RWPE2 (cell line): ENCODE data around the gene SLC51A.
A peak's percentile ranks its signal among the peaks of the same experiment; 100 is the strongest.
"Not testable (repeated sequence)": the region's sequence is repeated elsewhere in the genome, so short reads cannot be mapped to it uniquely, and the experiment has no call there.

Experiments
- ATAC-seq: fragments of 200-7000 bp; cut with Tn5 transposase; 3 replicates; pipeline ENCODE4 v1.9.1; 2021; ENCODE audit warnings: low read depth
- DNase-seq: peaks from one replicate; pipeline ENCODE4 v3.0.0-alpha.2; 2020; ENCODE audit warnings: low spot score
- H3K27ac ChIP-seq: fragments of 450-650 bp; 2 replicates; pipeline ENCODE4 v1.5.1; 2017; ENCODE audit warnings: mild to moderate bottlenecking; ENCODE audit not compliant: poor library complexity, severe bottlenecking
- H3K27me3 ChIP-seq: fragments of 250-450 bp; sonication (Bioruptor Pico); 2 replicates; pipeline ENCODE4 v1.5.1; 2021; ENCODE audit warnings: mild to moderate bottlenecking, moderate library complexity; ENCODE audit not compliant: insufficient read depth, poor library complexity, severe bottlenecking
- H3K36me3 ChIP-seq: fragments of 250-450 bp; sonication (Bioruptor Pico); 2 replicates; pipeline ENCODE4 v1.5.1; 2020; ENCODE audit warnings: low read depth, mild to moderate bottlenecking, moderate library complexity
- H3K4me1 ChIP-seq: fragments of 250-450 bp; sonication (Bioruptor Pico); 2 replicates; pipeline ENCODE4 v1.5.1; 2021; ENCODE audit warnings: mild to moderate bottlenecking, moderate library complexity; ENCODE audit not compliant: insufficient read depth, poor library complexity, severe bottlenecking
- H3K4me3 ChIP-seq: fragments of 250-450 bp; sonication (Bioruptor Pico); 2 replicates; pipeline ENCODE4 v1.5.1; 2021; ENCODE audit warnings: mild to moderate bottlenecking, moderate library complexity; ENCODE audit not compliant: severe bottlenecking
- H3K9me3 ChIP-seq: fragments of 250-450 bp; sonication (Bioruptor Pico); 2 replicates; pipeline ENCODE4 v1.5.1; 2021; ENCODE audit warnings: mild to moderate bottlenecking, moderate library complexity; ENCODE audit not compliant: severe bottlenecking
- TF ChIP-seq, protein P1 (sequence below): fragments of 450-650 bp; IDR thresholded peaks from one replicate; pipeline ENCODE4 v1.5.1; 2017; ENCODE audit warnings: mild to moderate bottlenecking, moderate library complexity; ENCODE audit not compliant: poor library complexity, severe bottlenecking

SLC51A gene

DNA sequence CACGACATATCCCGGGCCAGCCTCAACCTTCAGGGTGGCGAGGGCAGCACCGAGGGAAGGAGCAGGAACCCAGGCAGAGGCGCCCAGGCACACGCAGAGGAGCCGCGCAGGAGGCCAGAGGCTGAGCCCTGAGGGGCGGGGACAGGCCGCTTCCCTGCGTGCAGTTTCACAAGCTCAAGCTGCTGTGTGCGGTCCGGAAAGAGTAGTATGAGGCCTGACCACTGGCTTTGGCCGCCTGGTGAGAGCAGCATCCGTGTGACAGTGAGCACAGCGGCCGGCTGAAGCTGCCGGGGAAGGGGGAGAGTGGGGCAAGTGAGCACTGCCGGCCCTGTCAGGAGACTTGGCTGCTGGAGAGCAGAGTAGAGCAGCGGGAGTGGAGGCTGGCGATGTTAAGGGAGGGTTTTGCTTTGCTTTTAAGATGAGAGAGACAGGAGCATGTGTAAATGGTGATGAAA is 13.8 kb upstream of the SLC51A start:
- TF ChIP-seq, protein P1, sequence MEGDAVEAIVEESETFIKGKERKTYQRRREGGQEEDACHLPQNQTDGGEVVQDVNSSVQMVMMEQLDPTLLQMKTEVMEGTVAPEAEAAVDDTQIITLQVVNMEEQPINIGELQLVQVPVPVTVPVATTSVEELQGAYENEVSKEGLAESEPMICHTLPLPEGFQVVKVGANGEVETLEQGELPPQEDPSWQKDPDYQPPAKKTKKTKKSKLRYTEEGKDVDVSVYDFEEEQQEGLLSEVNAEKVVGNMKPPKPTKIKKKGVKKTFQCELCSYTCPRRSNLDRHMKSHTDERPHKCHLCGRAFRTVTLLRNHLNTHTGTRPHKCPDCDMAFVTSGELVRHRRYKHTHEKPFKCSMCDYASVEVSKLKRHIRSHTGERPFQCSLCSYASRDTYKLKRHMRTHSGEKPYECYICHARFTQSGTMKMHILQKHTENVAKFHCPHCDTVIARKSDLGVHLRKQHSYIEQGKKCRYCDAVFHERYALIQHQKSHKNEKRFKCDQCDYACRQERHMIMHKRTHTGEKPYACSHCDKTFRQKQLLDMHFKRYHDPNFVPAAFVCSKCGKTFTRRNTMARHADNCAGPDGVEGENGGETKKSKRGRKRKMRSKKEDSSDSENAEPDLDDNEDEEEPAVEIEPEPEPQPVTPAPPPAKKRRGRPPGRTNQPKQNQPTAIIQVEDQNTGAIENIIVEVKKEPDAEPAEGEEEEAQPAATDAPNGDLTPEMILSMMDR, result no peak
- no peaks in the 10 kb centered on the region for H3K4me1 ChIP-seq
- no peaks in the 10 kb centered on the region for H3K36me3 ChIP-seq
- H3K27me3 ChIP-seq, result no peaks in the 10 kb centered on the region
- H3K9me3 ChIP-seq, result no peaks in the 10 kb centered on the region
- no peak overlapping the region for H3K27ac ChIP-seq
- H3K4me3 ChIP-seq, result no peak overlapping the region
- ATAC-seq (no peak), DNase-seq (no peak)

DNA sequence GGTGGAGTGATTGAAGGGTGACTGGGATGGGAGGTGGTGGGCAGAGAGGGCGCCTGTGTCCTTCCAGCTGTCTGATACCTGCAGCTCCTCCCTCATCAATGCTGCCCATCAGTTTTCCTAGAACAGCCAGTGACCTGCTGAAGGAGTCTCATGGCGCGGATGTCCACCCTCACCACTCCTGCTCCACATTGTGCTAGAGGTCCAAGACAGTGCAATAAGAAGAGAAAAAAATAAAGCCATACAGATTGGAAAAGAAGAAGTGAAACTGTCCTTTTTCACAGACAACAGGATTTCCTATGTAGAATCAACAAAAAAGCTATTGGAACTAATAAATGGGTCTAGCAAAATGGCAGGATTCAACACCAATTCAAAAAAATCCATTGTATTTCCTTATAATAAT is 12.5 kb upstream of the SLC51A start:
- no peak overlapping the region for H3K27ac ChIP-seq
- no peak overlapping the region for H3K4me3 ChIP-seq
- H3K9me3 ChIP-seq, result no peaks in the 10 kb centered on the region
- H3K4me1 ChIP-seq, result no peaks in the 10 kb centered on the region
- ATAC-seq, result no peak
- no peak for DNase-seq
- TF ChIP-seq, protein P1, result no peak
- H3K36me3 ChIP-seq, result no peaks in the 10 kb centered on the region
- H3K27me3 ChIP-seq, result no peaks in the 10 kb centered on the region

DNA sequence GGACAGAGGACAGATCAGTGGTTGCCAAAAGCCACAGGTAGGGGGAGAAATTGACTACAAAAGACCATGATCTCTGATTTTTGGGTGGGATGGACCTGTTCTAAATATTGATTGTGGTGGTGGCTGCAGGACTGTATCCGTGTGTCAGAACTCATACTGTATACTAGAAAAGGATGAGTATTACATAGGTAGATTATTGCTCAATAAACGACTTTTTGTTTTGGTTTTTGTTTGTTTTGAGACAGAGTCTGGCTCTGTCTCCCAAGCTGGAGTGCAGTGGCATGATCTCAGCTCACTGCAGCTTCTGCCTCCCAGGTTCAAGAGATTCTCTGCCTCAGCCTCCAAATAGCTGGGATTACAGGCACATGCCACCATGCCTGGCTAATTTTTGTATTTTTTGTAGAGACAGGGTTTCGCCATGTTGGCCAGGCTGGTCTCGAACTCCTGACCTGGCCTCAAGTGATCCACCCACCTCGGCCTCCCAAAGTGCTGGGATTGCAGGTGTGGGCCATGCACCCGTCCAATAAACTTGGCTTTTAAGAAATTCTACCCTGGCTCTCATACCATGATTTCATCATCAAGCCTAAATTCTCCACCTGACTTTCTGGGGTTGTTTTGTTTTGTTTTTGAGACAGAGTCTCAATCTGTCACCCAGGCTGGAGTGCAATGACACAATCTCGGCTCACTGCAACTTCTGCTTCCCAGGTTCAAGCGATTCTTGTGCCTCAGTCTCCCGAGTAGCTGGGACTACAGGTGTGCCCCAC is 10.7 kb upstream of the SLC51A start:
- ATAC-seq, H3K36me3 ChIP-seq, H3K4me3 ChIP-seq, H3K4me1 ChIP-seq, H3K27ac ChIP-seq, H3K9me3 ChIP-seq, H3K27me3 ChIP-seq, DNase-seq: not testable (repeated sequence)

DNA sequence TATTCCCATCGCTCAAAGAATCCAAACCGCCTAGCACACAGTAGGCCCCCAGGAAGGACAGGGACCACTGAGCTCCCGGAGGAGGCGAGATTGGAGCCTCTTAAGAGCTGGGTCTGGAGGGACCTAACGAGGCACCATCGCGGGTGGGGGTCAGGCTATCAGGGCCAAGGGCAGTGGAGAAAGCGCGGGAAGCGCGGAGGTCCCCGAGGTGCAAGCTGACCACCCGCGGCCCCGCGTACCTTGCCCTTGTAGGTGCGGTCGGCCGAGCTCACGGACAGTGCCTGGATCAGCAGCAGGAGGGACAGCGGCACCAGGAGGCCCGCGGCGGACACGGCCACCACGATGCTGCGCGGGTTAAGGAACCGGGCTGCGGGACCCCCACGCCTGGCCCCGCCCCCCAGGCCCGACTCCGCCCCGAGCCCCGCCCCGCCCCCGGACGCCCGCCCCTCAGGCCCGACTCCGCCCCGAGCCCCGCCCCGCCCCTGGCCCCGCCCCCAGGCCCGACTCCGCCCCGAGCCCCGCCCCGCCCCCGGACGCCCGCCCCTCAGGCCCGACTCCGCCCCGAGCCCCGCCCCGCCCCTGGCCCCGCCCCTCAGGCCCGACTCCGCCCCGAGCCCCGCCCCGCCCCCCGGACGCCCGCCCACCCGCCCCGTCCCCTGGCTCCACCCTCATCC is 9.0 kb upstream of the SLC51A start:
- Histone ChIP-seq H3K9me3 (no peaks in the 10 kb centered on the region), H3K27ac (no peak overlapping the region), H3K4me3 (peak overlapping the region; percentile 27), H3K36me3 (no peaks in the 10 kb centered on the region), H3K4me1 (no peaks in the 10 kb centered on the region), H3K27me3 (no peaks in the 10 kb centered on the region)
- no peak for DNase-seq
- TF ChIP-seq, protein P1, result no peak
- ATAC-seq, result 0 out of 3 replicates have a peak, but pooled peaks have one; percentile 5

DNA sequence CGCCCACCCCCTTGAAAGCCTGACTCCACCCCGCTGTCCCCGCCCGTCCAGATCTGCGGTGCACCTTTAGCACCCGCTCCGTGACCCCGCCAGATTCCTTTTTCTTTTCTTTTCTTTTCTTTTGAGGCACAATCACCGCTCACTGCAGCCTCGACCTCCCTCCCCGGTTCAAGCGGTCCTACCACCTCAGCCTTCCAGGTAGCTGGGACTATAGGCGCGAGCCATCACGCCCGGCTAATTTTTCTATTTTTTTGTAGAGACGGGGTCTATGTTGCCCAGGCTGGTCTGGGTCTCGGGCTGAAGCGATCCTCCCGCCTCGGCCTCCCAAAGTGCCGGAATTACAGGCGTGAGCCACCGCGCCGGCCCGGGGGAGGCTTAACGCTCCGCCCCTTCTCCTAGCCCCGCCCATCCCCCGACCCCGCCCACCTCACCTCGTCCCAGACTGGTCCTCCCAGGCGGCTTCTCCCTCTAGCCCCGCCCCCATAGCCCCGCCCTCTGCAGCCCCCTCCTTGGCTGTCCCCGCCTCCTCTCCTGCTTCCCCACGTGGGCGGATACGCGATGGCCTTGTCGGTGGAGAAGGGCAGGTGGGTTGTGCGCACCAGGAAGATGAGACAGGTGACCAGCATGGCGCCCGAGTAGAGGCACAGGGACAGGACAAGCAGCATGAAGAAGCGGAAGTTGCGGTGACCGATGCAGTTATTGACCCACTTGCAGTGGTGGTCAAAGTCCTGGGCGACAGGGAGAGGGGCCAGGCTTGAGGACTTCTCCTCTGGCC is 8.3 kb upstream of the SLC51A start:
- Histone ChIP-seq H3K27ac (no peak overlapping the region), H3K36me3 (no peaks in the 10 kb centered on the region), H3K27me3 (no peaks in the 10 kb centered on the region), H3K4me3 (peak overlapping the region; percentile 43), H3K4me1 (no peaks in the 10 kb centered on the region), H3K9me3 (no peaks in the 10 kb centered on the region)
- ATAC-seq (peak; percentile 59), DNase-seq (no peak)
- TF ChIP-seq, protein P1, result no peak
